ENCODE results near the gene HELQ.

The HELQ gene

DNA sequence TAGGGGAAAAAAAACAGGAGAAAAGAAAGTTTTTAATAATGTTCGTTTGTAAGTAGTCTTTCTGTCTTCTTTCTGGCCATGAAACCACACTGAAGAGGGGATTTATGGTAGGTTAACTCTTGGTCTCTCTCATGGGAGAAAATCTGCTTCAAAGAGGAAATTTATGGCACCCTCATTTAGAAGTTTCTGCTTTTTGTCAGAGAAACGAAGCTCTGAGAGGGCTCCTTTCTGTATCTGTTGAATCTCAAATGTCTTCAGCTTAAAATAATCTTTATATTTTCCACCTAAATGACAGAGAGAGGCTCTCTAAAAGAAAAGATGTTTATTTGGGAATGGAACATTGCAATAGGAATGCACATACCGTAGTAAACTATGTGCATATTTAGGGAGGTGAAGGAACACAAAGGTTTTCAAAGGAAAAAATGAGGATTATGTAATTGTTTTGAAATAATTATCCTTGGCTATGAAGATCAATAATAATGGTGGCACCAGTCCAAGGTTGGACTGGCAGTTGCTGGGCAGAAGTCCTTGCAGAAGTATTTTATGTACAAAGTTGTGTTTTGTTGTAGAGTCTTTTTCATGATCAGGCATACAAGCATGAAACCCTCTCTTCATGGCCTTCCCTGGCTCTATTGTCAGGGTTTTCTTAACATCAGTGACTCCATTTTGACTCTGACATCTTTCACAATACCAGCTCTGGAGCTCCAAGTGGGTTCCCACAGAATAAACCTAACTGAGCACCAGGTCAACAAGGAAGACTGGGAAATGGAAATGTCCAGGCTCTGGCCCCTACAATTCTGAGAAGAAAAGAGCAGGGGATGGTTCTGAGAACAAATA lies 67.9 kb downstream of the HELQ start:
- no peak overlapping the region for H3K27ac ChIP-seq
- TF ChIP-seq ZFX (IDR thresholded peaks at IDR 0.05; ENCODE audit: borderline replicate concordance): no peak
- TF ChIP-seq, protein P1, sequence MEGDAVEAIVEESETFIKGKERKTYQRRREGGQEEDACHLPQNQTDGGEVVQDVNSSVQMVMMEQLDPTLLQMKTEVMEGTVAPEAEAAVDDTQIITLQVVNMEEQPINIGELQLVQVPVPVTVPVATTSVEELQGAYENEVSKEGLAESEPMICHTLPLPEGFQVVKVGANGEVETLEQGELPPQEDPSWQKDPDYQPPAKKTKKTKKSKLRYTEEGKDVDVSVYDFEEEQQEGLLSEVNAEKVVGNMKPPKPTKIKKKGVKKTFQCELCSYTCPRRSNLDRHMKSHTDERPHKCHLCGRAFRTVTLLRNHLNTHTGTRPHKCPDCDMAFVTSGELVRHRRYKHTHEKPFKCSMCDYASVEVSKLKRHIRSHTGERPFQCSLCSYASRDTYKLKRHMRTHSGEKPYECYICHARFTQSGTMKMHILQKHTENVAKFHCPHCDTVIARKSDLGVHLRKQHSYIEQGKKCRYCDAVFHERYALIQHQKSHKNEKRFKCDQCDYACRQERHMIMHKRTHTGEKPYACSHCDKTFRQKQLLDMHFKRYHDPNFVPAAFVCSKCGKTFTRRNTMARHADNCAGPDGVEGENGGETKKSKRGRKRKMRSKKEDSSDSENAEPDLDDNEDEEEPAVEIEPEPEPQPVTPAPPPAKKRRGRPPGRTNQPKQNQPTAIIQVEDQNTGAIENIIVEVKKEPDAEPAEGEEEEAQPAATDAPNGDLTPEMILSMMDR (IDR thresholded peaks at IDR 0.05): no peak

DNA sequence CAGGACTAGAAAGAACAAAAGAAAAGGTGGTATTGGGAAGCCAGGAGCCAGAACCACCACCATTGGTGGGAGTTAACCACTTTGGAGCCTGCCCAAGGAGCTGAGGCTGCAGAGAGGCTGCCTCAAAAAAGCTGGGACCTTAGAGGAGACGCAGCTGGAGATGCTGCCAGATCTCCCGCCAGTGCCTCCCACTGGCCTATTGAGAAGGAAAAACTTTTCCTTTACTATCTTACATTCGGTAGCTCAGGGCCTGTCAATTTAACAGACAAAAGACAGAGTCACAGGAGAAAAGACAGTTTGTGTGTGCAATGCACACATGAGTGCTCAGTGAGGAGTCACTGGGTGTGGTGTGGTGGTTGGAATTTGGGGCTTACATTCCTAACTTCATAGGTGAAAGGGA lies 68.6 kb downstream of the HELQ start:
- no peak overlapping the region for H3K27ac ChIP-seq
- no peak for TF ChIP-seq ZFX (IDR thresholded peaks at IDR 0.05; ENCODE audit: borderline replicate concordance)
- TF ChIP-seq, protein P1 (IDR thresholded peaks at IDR 0.05): no peak

DNA sequence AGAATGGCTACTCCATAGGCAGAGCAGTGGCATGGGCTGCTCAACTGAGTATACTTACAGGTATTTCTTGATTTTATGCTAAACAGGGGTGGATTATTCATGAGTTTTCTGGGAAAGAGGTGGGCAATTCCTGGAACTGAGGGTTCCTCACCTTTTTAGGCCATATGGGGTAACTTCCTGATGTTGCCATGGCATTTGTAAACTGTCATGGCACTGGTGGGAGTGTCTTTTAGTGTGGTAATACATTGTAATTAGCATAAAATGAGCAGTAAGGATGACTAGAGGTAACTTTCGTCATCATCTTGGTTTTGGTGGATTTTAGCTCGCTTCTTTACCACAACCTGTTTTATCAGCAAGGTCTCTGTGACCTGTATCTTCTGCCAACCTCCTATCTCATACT lies 72.8 kb downstream of the HELQ start:
- no peak for TF ChIP-seq ZFX (IDR thresholded peaks at IDR 0.05; ENCODE audit: borderline replicate concordance)
- TF ChIP-seq, protein P1 (IDR thresholded peaks at IDR 0.05): no peak
- H3K27ac ChIP-seq: no peak overlapping the region

DNA sequence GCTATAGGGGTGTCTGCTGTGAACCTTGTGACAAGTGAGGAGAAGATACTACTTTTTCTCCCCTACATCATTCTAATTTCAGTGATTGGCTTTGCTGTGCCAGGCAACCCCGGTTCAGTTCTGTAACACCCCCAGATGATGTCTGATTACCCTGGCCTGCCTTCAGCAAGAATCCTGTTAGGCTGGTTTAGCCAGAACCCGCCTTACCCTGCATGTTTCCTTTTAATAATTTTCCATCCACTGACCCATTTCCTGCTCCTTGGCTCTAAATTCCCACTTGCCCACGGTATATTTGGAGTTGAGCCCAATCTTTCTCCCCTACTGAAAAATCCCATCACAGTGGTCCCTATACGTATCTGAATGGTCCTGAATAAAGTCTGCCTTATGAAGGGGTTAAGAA lies 74.5 kb downstream of the HELQ start:
- TF ChIP-seq, protein P1 (IDR thresholded peaks at IDR 0.05): no peak
- TF ChIP-seq ZFX (IDR thresholded peaks at IDR 0.05; ENCODE audit: borderline replicate concordance): no peak
- no peak overlapping the region for H3K27ac ChIP-seq

DNA sequence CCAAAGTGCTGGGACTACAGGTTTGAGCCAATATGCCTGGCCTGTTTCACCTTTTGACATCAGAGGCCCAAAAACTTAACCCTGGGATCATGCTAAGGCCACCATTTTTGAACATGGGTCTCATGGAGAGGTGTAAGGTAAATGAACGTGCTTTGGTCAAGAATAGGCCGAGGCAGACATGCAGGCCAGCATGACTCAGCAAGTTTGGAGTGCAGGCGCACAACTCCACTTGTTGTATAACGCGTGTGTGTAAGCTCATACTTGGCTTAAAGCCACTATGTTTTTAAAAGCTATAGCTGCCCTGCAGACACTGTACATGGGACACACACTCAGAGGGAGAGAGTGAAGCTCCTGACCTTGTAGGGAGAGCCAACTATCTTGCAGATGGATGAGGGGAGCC lies 77.2 kb downstream of the HELQ start:
- TF ChIP-seq ZFX (IDR thresholded peaks at IDR 0.05; ENCODE audit: borderline replicate concordance): no peak
- TF ChIP-seq, protein P1 (IDR thresholded peaks at IDR 0.05): no peak

DNA sequence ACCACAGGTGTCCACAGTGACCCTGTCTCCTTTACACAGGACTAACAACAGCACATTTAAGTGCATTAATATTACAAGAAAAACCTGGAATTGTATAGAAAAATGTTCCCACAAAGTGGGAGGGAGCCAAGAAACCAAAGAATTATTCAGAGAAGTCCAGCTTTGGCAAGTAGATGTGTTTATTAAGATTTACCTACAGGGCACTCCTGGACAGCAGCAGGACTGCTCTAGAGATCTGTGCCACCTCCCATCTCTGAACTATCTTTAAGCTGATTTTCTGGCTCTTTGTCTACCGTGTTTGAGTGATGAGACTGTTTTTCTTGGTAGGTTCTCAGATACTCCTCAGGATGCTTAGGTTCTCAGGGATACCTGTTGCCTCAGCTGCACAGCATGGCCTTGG lies 82.7 kb downstream of the HELQ start:
- H3K27ac ChIP-seq: no peak overlapping the region
- TF ChIP-seq ZFX (IDR thresholded peaks at IDR 0.05; ENCODE audit: borderline replicate concordance): no peak
- TF ChIP-seq, protein P1 (IDR thresholded peaks at IDR 0.05): no peak

More for the DNA sequence above, 77.2 kb downstream of the HELQ start:
- no peak overlapping the region for H3K27ac ChIP-seq

DNA sequence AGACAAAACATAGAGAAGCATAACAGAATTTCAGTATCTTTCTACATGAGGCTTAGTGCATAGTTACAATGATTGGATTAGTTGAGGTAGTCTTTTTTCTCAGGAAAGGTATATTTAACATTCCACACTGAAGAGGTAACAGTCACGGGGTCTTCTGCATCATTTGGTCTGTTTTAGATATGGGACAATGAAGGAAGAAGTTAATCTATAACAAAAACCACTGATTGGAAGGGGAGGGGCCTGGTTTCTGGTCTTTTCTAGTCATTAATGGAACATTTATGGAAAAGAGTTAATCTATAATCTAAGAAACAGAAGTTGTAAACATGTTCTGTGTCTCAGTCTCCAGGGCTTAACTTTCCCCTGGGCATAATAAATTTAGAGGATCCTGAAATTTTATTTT lies 83.7 kb downstream of the HELQ start:
- TF ChIP-seq, protein P1 (IDR thresholded peaks at IDR 0.05): no peak
- no peak for TF ChIP-seq ZFX (IDR thresholded peaks at IDR 0.05; ENCODE audit: borderline replicate concordance)
- no peak overlapping the region for H3K27ac ChIP-seq

All from 22Rv1 (cell line).